Loucy (cell line): ENCODE measurements around the gene ITIH3.

ENCODE experiments used
- H2AFZ ChIP-seq: fragments of 200-600 bp; sonication (generic); 2 replicates; pipeline ENCODE4 v1.6.0; 2016; ENCODE audit warnings: antibody characterized with exemption, mild to moderate bottlenecking, low read length, moderate library complexity
- H3F3A ChIP-seq: fragments of 200-600 bp; 2 replicates; pipeline ENCODE4 v1.6.0; 2016; ENCODE audit warnings: antibody characterized with exemption, low read depth, mild to moderate bottlenecking
- H3K27me3 ChIP-seq: fragments of 200-600 bp; sonication (generic); 2 replicates; pipeline ENCODE4 v1.6.1; 2014; ENCODE audit warnings: low read length, mild to moderate bottlenecking; ENCODE audit not compliant: insufficient read depth, poor library complexity, severe bottlenecking
- H3K36me3 ChIP-seq: fragments of 200-600 bp; sonication (generic); 2 replicates; pipeline ENCODE4 v1.6.1; 2016; ENCODE audit warnings: low read length; ENCODE audit not compliant: insufficient read depth
- H3K4me1 ChIP-seq: fragments of 200-600 bp; sonication (generic); 2 replicates; pipeline ENCODE4 v1.5.1; 2014; ENCODE audit warnings: low read length, mild to moderate bottlenecking; ENCODE audit not compliant: insufficient read depth, poor library complexity, severe bottlenecking
- H3K4me2 ChIP-seq: fragments of 200-600 bp; sonication (generic); 2 replicates; pipeline ENCODE4 v1.6.0; 2014; ENCODE audit warnings: antibody characterized with exemption, low read length, low read depth, mild to moderate bottlenecking; ENCODE audit not compliant: poor library complexity, severe bottlenecking
- H3K4me3 ChIP-seq: fragments of 200-600 bp; sonication (generic); 2 replicates; pipeline ENCODE4 v1.5.1; 2014; ENCODE audit warnings: low read length, mild to moderate bottlenecking, mixed read lengths; ENCODE audit not compliant: poor library complexity, severe bottlenecking
- H3K79me2 ChIP-seq: fragments of 200-600 bp; sonication (generic); 2 replicates; pipeline ENCODE4 v1.6.1; 2014; ENCODE audit warnings: low read length; ENCODE audit not compliant: insufficient read depth
- H3K9ac ChIP-seq: fragments of 200-600 bp; sonication (generic); 2 replicates; pipeline ENCODE4 v1.6.0; 2014; ENCODE audit warnings: mild to moderate bottlenecking, low read depth, low read length, moderate library complexity; ENCODE audit not compliant: poor library complexity, severe bottlenecking
- H3K9me2 ChIP-seq: fragments of 200-600 bp; sonication (generic); replicated peaks from 2 replicates; pipeline ENCODE4 v1.6.1; 2016; ENCODE audit warnings: low read depth, low read length, mixed read lengths
- H3K9me3 ChIP-seq: fragments of 200-600 bp; sonication (generic); 2 replicates; pipeline ENCODE4 v1.6.1; 2014; ENCODE audit warnings: mild to moderate bottlenecking, antibody characterized with exemption, low read length, low read depth; ENCODE audit not compliant: insufficient read depth
- H4K20me1 ChIP-seq: fragments of 200-600 bp; sonication (generic); 2 replicates; pipeline ENCODE4 v1.6.0; 2014; ENCODE audit warnings: antibody characterized with exemption, low read length, mild to moderate bottlenecking; ENCODE audit not compliant: insufficient read depth, poor library complexity, severe bottlenecking
- CTCF ChIP-seq: fragments of 200-600 bp; sonication (generic); conservative IDR thresholded peaks from 2 replicates; pipeline ENCODE4 v1.5.1; 2014; ENCODE audit warnings: mild to moderate bottlenecking, antibody characterized with exemption, low read length
- EZH2phosphoT487 ChIP-seq: fragments of 200-600 bp; IDR thresholded peaks from 2 replicates; pipeline ENCODE4 v1.6.1; 2018; ENCODE audit warnings: antibody characterized with exemption, mild to moderate bottlenecking, moderate library complexity, borderline replicate concordance

Gene ITIH3

GRCh38 chr3:52839892-52840545 lies 45.4 kb downstream of the ITIH3 start:
- H3K4me1 ChIP-seq, result peaks cover 20% of the 10 kb centered on the region
- H3K9me2 ChIP-seq, result no peaks in the 10 kb centered on the region
- H4K20me1 ChIP-seq, result no peaks in the 10 kb centered on the region
- H3K27me3 ChIP-seq, result no peaks in the 10 kb centered on the region
- H3F3A ChIP-seq, result no peaks in the 10 kb centered on the region
- TF ChIP-seq CTCF, result no peak
- H3K4me3 ChIP-seq, result no peak overlapping the region
- H3K36me3 ChIP-seq, result peaks cover 14% of the 10 kb centered on the region; the same call in 1 of the 2 replicates
- H3K79me2 ChIP-seq, result no peaks in the 10 kb centered on the region
- no peak overlapping the region for H3K9ac ChIP-seq
- H3K4me2 ChIP-seq, result no peak overlapping the region
- H3K9me3 ChIP-seq, result no peaks in the 10 kb centered on the region
- no peak overlapping the region for H2AFZ ChIP-seq

GRCh38 chr3:52841211-52841980 lies 46.8 kb downstream of the ITIH3 start:
- no peak overlapping the region for H3K4me2 ChIP-seq
- no peaks in the 10 kb centered on the region for H3K9me2 ChIP-seq

GRCh38 chr3:52841981-52842340 lies 47.4 kb downstream of the ITIH3 start:
- TF ChIP-seq EZH2phosphoT487, result no peak
- no peak for TF ChIP-seq CTCF
- Histone ChIP-seq H3K36me3 (peaks cover 11% of the 10 kb centered on the region; the same call in 1 of the 2 replicates), H3K4me1 (peaks cover 20% of the 10 kb centered on the region), H3K9ac (no peak overlapping the region), H3K4me3 (no peak overlapping the region), H3F3A (no peaks in the 10 kb centered on the region), H3K27me3 (no peaks in the 10 kb centered on the region), H3K9me2 (no peaks in the 10 kb centered on the region), H3K4me2 (no peak overlapping the region), H3K9me3 (no peaks in the 10 kb centered on the region), H3K79me2 (no peaks in the 10 kb centered on the region), H2AFZ (no peak overlapping the region), H4K20me1 (no peaks in the 10 kb centered on the region)

More at GRCh38 chr3:52841211-52841980, 46.8 kb downstream of the ITIH3 start:
- H3K4me1 ChIP-seq, result peaks cover 20% of the 10 kb centered on the region
- H3K4me3 ChIP-seq, result no peak overlapping the region
- H3K79me2 ChIP-seq, result no peaks in the 10 kb centered on the region
- H3K27me3 ChIP-seq, result no peaks in the 10 kb centered on the region
- TF ChIP-seq EZH2phosphoT487, result no peak
- no peaks in the 10 kb centered on the region for H4K20me1 ChIP-seq
- no peak overlapping the region for H3K9ac ChIP-seq
- no peak overlapping the region for H2AFZ ChIP-seq
- H3K9me3 ChIP-seq, result no peaks in the 10 kb centered on the region
- H3K36me3 ChIP-seq, result peaks cover 11% of the 10 kb centered on the region; the same call in 1 of the 2 replicates
- no peaks in the 10 kb centered on the region for H3F3A ChIP-seq
